ENCODE results near the gene ATP8A1.
"Not testable (repeated sequence)": the region's sequence is repeated elsewhere in the genome, so short reads cannot be mapped to it uniquely, and the experiment has no call there.

The ATP8A1 gene

DNA sequence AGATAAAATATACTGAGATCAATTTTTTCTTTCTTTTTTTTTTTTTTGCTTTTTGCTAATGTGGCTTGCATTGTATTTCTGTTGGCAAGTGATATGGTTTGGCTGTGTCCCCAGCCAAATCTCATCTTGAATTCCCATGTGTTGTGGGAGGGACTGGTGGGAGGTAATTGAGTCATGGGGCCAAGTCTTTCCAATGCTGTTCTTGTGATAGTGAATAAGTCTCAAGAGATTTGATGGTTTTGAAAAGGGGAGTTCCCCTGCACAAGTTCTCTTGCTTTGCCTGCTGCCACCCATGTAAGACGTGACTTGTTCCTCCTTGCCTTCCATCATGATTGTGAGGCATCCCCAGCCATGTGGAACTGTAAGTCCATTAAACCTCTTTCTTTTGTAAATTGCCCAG lies 195.7 kb downstream of the ATP8A1 start:
- DNase-seq, result not testable (repeated sequence)

DNA sequence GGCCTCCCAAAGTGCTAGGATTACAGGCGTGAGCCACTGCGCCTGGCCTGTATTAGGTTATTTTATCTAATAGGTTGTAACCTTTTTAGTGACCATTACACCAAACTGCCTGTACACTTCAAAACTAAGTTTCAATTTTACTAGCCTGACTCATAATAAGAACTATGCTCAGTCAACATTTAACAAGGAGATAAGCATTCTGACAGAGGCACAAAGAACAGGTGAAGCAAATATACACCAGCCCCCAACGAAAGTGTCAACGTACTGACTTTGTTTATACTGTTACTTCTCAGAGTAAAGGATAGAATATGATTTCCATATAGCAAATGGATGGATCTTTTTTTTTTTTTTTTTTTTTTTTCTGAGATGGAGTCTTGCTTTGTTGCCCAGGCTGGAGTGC lies 196.9 kb downstream of the ATP8A1 start:
- no peak for DNase-seq

DNA sequence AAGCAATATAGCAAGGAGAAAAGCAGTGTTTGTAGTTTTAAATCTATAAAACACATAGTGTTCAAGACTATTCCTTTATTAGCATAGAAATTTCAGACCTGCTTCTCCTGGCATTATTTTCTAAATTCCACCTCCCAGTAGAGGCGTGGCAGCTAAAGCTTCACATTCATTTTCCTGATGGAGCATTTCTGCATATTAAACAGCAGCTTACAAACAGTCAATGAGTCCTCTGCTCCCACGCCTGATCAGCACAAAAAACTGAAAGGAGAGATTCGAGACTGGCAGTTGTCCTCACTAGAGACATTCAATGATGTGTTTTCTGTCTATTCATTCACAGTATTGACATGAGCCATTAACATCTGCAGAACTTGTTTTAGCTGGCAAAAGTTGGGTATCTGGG lies 198.2 kb downstream of the ATP8A1 start:
- DNase-seq, result no peak

DNA sequence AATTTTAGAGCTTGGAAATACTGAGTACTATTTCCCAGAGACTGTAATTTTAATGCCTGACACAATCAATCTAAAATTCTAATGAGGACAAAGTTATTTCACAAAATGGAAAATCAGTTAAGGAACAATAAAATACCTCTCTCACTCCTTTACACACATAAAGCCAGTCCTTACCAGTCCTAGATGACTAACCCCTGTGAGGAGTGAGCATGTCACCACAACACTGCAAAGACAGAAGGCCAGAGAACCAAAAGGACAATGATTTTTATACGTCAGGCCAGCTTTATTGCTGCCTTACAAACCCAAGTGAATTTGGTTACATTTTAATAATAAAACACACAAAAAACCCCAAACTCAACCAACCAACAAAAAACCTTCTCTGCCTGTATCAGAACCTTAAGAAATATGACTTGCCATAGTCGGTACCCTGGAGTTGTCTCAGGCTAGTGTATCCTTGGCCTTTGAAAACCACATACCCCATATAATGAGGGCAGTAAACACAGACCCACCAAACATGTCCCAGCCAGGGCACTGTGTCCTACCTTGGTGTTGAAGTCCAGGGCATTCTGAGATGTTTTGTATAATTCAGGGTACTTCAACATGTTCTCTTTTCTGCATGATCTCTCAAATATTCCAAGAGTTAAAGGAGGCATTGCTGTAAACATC lies 202.0 kb downstream of the ATP8A1 start:
- DNase-seq, result no peak

DNA sequence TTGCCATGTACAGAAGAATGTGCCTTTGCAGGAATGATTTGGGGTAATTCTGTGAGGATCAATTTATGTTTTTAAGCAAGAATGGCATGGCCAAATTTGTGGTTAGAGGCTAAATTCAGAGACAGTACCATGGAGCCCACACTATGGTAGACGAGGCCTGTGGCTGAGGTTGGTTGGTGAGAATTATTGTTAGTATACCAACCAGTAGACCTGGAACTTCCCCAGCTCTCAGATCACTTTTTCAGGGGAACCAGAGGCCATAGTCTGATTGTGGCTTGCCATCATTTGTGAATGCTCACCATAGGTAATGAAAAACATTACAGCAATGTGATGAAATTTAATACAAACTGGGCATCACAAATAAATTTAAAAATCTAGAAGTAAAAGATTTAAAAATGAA lies 203.3 kb downstream of the ATP8A1 start:
- DNase-seq, result no peak

DNA sequence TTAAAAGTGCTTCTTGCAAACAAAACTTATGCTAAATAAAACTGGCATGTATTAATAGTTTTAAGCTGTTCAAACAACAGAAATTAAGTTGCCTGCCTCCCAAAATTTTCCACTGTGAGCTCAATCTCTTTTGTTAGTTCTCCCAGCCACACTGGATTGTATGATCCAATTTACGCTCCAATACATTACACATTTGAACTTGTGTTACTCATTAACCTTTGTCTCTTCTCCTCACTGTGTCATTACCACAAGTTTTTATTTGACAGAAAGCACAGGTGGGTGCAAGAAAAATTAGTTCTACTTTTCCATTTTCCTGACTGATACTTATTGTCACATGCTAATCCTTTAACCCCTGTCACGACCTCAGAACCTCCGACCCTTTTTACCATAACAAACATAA lies 204.1 kb downstream of the ATP8A1 start:
- no peak for DNase-seq

DNA sequence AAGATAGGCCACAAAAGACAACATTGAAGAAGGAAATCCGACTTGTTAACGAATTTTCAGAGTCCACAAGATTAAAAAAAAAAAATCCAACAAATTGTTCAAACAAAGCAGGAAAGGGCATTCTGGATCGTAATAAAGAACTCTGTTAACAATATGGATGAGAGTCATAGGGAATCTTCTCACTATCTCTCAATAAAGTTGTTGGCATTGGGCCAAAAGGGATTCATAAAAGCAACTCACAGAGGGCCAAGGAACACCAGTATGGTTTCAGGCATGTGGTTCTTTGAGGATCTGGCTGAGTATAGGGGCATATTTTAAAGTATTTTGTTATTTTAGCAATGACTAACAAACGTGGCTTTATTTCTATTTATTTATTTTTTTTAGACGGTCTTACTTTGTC lies 210.1 kb downstream of the ATP8A1 start:
- no peak for DNase-seq

DNA sequence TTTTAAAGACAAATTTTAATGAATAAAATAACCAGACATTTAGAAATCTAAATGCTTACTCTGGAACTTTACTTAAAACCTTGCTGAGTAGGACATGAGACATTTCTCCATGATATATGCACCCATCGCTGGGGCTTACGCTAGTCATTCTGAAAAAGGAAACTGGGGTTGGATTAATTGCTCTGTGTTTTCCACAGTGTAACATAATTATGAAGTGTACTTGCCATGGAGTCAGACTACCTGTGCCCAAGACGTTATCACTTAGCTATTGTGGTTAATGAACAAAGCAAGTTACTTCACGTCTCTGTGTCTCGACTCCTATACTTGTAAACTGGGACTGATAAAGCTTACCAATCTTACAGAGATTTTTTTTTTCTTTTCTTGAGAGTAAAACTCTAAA lies 211.9 kb downstream of the ATP8A1 start:
- DNase-seq, result no peak

DNA sequence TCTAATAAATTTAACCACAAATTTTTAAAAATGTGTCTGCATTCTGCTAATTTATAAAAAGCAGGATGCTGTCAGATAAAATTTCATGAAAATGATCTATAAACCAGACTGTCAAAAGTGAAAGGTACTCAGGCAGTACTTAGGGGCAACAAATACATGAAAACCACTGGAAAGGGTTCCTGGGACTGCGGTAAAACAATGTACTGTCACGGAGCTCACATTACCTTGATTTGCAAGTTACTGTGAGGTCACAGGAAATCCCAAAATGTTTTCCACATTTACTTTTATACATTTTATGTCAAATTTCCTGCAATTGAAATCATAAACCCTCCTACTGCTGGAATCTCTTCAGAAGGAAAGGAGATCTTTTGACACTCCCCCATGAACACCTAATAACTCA lies 214.3 kb downstream of the ATP8A1 start:
- DNase-seq, result no peak

DNA sequence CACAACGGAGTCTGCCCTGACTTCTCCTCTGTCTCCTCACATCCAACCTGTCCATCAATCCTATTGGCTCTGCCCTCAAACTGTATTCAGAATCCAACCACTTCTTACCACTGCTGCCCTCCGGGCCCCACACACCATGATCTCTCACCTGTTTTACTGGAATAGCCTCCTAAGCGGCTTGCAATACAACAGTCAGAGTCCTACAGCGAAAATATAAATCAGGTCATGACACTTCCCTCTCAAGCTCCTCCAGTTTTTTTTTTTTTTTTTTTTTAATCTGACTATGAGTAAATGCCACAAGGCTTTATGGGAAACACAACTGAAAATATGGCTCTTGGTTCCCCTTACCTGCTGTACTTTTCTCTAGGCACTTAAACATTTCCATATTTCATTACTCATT lies 216.8 kb downstream of the ATP8A1 start:
- DNase-seq, result no peak

DNA sequence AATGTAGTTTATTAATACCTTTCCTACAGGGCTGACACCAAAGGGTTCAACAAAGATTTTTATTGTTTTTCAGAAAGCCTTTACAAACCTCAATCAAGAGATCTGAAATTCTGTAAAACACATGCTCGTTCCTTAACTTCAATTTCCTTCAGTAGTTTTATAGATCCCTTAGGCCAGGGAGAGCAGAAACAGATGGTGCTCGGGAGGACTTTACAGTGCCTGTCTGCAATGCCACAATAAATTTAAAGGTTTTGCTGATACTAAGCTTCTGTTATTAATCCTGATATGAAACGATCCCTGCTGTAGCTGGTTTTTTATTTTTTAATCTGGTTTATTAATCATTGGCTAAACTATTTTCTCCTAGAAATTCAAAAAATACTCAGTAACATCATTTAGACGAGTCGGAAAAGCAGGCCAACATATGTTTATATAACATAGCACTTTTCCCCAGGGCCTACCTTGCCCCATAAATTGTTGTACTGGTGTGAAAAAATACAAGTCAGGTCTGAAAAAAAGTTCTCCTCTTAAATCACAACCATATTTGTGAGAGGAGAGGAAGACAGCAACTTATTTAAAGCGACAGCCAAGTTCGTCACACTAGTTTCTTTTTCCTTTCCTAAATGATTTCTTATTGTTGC lies 219.9 kb downstream of the ATP8A1 start:
- DNase-seq, result no peak

DNA sequence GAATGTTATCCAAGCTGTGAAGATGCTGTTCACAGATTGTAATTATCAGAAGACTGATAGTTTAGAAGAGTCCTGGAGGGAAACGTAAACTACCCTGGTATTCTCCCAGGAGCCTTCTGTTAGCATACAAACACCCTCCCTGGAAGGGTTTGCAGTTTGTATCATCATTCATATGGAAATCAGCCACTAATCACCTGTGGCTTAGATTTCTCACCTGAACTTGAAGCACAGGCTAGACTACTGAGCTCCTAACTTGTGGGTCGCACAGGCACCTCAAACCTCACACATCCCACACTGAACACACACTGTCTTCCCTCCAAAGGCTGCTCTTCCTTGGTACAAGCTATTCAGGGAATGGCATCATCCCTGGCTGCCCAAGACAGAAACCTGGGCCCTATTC lies 228.9 kb downstream of the ATP8A1 start:
- DNase-seq, result no peak

DNA sequence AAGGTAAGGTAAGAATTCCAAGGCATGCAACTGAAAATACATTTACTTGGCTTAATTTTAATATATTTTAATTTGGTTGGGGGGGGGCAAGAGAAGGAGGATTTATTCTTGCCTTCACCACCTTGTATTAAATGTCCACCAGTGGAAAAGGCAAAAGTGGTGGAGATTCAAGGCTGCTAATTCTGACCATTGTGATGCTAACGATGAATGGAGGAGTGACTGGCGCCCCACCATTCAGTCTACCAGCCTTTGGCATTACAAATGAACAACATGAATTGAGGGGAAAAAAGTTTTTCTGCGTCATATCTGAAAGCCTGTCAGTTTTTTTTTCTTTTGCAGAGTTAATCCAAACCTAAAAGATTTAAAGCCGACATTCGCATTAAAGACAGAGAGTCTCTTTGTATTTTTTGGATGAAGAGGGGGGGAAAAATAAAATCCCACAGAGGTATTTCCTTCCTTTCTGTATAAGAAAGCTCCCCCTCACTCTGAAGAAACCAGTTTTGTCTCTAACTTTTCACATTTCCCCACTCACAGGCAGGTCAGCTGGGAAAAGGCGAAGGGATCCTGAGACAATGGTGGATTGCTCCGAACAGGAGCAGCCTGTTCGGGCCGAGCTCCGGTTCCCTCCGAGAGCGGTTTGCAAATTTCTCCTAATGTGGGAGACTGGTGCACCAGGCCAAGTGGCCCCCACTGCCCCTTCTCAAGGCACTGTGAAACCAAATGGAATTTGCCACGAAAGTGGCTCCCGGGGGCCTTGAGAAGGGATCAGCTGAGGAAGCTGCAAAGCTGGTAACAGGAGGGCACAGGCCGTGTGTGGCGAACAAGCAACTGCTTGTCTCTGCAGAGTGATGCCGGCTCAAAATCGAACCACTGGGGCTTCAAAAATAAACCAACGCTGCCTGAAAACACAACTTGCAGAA lies 231.5 kb downstream of the ATP8A1 start:
- DNase-seq, result no peak

DNA sequence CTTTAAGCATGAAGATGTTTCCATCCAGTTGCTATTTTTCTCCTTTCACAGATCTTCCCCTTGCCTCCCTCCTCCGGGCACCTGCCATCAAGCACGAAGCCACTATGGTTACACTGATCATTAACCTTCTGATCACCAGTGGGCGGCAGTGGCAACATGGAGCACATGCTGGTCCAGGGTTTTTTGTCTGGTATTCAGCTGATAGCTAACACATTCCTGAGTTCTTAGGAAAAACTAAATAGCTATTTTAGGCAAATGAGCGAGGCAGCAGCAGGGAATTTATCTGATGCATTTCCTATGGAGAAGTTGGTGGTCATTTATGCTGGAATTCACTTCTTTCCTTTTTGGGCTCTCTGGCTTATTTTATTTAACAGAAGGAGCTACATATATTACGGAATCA lies 236.8 kb downstream of the ATP8A1 start:
- no peak for DNase-seq

DNA sequence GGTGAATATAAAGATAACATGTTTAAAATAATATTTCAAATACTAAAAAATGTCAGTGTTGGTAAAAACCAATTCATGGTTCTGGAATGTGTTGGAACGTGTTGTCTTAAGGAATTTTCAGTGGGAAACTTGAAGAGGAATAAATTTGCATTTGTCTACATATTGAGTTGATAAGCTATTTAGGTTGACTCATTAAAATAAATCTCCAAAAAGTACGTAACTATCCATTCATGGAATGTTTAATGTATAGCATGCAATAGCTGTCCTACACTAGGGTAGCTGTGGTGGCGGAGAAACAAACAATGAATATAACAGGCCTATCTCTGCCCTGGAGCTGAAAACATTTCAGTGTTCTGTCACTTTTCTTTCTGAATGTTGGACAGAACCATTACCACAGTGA lies 239.4 kb downstream of the ATP8A1 start:
- DNase-seq, result no peak

DNA sequence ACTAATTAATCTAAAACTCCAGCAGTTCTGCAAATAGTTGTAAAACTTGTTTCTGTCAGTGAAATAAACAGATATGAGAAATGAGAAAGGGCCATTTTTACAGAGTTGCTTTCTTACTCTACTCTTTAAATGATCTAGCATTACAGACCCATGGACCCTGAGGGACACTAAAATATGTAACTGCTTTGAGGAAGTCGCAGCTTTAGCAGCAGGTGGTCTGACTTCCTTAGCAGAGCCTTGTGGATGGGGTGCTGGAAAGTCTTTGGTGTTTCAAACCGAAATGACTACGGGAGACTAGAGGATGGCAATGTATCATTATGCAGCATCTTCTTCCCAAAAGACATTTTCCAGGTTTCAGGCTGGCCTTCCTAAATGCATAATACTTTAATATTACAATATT lies 240.9 kb downstream of the ATP8A1 start:
- DNase-seq, result no peak

DNA sequence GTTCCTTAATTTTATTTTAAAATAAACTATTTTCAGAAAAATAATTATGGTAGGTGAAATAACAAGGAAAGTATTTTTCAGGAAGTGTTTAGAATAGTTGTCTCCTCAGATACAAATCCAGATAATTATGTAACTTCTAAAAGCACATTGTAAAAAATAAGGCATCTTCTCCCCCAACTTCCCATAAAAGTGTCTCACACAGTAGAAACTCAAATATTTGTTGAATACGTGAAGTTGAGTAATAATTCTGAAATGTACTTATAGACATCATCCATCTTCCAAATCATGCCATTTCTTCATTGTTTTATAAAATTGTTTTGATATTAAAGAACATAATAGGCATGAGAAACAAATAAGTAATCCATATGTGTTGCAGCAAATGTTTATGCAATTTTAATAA lies 241.6 kb downstream of the ATP8A1 start:
- DNase-seq, result no peak

DNA sequence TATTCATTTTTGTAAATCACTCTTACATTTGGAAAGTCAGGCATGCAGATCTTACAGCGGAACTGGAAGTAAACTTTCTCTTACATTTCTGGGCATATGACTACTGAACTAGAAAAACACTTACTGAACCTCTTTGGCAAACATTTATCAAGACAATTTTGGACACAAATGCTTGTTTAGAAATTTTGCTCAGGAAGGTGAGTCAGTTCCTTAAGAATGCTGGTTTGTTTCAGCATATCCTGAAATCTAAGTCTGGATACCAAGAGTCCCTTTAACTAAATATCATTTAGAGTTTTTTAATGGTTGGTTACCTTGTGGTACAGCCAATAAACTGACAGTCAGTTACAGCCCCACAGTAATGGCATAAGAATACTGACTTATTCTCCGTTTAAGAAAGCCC lies 244.7 kb downstream of the ATP8A1 start:
- no peak for DNase-seq

DNA sequence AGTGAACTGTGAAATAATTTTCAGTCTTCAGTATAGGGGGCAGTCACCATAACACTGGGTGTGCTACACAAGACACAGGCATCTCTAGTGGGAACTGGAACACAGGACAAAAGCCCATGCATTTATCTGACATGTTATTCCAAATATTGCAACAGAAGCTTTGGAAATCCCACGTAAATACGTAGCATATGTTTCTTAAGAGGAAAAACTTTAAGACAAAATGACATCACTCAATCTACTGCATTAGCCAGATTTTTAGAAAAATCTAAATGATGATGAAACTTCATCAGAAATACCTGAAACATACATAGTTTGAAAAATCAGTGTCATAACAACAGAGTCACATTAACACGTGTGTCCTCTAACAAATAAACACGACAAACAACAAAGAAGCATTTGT lies 245.1 kb downstream of the ATP8A1 start:
- no peak for DNase-seq

DNA sequence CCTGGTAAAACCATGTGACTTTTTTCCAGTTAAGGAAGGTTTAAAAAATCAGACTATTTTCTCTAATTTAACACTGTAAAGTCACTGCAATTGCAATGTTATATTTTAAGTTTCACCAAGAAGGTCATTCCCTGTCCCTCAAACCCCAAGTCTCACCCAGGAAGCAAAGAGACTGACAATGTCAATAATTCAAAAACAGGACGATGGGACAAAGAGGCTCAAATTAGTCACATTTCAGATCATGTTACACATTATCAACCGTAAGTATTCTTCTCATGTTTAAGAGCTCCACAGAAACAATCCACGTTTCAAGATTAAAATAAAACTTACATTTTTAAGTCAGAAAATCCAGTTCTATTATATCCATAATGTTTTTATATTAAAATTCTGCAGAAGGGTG lies 246.5 kb downstream of the ATP8A1 start:
- no peak for DNase-seq

DNA sequence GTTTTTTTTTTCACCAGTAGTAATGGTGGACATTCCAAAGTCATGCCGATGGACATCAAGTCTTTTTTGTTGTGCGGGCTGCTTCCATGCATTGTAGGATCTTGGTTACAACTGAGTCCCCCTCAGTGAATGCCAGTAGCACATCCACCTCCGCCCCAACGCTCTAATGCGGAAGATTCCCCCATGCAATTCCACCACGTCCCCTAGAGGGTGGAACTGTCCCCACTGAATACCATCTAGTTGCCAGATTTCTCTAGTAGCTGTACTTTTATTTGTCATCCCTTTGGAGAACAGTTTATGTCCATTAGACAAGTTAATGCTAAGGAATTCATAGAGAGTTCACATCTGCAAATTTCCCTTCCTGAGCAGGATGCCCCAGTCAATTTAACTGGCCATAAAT lies 252.9 kb downstream of the ATP8A1 start:
- no peak for DNase-seq

DNA sequence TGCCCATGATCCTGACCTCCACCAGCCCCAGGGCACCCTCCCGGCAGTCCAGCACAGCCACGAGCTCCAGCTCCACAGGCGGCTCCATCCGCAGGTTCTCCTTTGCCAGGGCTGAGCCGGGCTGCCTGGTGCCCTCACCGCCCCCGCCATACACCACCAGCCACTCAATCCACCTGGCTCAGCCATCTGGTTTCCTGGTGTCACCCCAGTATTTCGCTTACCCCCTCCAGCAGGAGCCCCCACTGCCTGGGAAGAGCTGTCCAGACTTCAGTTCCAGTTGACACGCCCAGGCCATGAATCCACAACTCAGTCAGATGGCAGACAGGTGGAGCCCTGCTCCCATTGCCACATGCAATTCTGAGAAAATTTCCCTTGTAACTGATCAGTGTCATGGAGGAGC lies 255.7 kb downstream of the ATP8A1 start:
- DNase-seq, result no peak

DNA sequence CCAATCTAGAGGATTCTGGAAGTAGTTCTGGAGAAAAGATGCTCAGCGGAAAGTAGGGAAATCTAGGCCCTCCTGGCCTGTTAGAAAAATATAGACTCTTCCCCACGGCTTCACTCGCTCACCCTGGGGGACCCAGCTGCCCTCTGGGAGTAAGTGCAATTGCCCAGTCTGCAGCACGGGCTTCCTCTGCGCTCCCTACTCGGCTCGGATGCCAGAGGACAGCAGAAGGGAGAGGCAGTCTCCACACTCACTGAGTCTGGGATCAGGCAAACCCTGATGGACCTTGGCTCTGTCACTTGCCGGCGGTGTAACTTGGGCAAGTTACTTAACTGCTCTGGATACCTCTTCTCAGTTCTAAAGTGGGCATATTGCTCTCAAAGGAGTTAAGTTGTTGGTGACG lies 257.5 kb downstream of the ATP8A1 start:
- no peak for DNase-seq

DNA sequence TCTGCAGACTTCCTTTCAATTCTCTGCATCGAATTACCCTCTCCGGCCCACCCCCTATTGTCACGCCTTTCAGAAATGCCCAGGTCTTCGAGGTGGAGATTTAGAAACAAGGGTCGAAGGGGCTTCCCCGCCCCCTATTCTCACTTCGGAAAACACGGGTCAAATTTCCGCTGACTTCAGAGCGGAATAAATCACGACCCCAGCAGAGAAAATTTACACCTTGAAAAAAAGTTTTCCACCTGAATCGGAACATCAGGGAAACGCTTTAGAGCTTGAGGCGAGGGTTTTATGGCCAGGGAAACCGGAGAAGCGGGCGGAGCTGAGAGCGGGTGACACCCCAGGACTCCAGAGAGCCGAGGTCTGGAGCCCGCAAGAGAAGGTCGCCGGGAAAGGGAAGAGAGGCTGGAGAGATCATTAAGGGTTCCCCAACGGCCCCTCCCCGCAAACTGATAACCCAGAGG lies 258.0 kb downstream of the ATP8A1 start:
- no peak for DNase-seq

Data from CD4-positive, alpha-beta T cell treated with Interleukin-6 for 4 hours (primary cell).